ENCODE results near the gene FXR2.
A peak's percentile ranks its signal among the peaks of the same experiment; 100 is the strongest.
"Not testable (repeated sequence)": the region's sequence is repeated elsewhere in the genome, so short reads cannot be mapped to it uniquely, and the experiment has no call there.

Gene FXR2

DNA sequence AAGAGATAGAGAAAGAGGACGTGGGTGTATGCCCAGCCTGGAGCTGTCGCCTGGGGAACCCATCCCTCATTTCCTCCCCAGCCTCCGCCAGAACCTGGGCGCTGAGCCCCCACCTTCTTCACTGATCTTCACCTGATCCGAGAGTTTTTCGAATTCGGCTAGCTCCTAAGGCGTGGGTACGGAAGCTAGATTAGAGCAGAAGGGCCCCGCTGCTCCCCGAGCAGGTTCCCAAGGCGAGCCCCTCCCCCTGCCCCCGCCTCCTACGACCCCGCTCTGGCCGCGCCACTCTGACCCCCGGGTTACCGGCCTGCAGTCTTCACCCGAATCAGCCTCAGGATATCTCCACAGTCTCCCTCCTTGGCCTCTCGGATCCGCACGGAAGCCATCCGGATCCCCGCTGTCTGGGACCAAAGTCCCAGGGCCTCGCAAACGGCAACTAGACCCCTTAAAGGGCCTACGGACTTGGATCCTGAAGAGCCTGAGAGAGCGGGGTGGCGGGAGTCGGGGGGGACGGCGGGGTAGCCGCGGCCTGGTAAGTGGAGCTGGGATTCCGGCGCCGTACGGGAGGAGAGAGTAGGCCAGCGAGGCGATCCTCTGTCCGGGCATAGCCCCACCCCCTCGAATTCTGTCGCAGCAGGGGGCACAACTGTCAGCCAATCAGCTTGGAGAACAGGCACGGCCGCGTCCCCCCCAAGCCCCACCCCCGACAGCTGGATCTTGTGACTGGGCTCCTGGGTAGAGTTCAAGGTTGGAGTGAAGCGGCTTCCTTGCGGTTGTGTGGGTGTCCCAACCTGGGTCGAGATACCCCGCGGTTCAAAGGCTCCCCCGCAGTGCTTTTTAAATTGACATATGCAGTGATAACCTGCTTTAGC lies 12.8 kb upstream of the FXR2 start, which contains the start of gene SAT2:
SAT2 (minus strand) TSS at position 572 of the 872 bp plus-strand sequence; CDS start at position 386, 186 bp downstream.
- peak; percentile 95 for DNase-seq (ENCODE audit: low read depth)

DNA sequence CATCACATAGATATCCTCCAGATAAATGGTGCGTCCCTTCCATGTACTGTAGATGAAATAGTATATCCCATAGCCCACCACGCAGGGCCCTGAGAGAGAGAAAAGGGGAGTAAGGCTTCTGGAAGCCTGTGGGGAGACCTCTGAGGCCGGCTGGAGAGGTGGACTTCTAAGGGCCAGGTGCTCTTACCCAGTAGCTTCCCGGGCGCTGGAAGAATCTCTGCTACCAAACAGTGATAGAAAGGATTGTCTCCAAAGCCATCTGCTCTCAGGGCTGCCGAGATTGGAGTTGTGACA lies 12.2 kb upstream of the FXR2 start:
- DNase-seq (ENCODE audit: low read depth): no peak

DNA sequence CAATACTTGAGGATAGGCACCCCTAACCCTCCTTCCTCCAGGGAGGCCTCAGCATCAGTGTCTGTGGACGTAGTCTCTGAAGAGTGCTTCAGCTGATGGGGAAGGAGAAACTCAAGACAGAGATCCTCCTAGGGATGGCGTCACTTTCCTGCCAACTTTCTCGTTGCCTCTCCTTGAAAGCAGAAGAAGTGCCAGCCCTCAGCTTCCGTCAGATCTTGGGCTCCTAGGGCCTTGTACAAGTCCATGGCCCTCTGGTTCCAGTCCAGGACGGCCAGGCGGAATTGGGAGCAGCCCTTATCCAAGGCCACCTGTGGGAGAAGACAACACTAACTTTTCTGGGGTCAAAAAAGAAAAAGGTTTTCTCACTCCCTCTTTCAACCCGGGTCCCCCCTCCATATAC lies 11.6 kb upstream of the FXR2 start:
- DNase-seq (ENCODE audit: low read depth): no peak

DNA sequence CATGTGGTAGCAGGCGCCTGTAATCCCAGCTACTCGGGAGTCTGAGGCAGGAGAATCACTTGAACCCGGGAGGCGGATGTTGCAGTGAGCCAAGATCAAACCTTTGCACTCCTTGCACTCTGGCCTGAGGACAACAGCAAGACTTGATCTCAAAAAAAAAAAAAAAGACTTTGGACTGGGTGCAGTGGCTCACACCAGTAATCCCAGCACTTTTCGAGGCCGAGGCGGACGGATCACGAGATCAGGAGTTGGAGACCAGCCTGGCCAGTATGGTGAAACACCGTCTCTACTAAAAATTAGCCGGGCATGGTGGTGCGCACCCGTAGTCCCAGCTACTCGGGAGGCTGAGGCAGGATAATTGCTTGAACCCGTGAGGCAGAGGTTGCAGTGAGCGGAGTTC lies 11.1 kb upstream of the FXR2 start:
- not testable (repeated sequence) for DNase-seq (ENCODE audit: low read depth)

DNA sequence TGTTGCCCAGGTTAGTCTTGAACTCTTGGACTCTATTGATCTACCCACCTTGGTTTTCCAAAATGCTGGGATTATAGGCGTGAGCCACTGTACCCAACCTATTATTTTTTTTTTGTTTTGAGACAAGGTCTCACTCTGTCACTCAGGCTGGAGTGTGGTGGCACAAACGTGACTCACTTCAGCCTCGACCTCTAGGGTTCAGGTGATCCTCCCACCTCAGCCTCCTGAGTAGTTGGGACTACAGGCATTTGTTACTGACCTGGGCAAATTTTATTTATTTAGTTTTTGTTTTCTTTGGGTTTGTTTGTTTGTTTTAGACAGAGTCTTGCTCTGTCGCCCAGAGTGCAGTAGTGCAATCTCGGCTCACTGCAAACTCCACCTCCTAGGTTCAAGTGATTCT lies 9.0 kb upstream of the FXR2 start:
- no peak for DNase-seq (ENCODE audit: low read depth)

DNA sequence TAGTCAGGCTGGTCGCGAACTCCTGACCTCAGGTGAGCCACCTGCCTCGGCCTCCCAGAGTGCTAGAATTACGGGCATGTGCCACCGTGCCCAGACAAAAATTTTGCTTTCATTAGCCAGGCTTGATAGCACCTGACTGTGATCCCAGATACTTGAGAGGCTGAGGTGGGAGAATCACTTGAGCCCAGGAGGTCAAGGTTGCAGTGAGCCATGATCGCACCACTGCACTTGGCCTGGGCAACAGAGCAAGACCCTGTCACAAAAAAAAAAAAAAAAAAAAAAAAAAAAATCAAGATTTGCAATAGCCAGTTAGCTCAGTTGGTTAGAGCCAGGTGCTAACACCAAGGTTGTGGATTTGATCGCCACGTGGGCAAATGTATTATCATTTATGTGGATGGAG lies 6.1 kb upstream of the FXR2 start:
- no peak for DNase-seq (ENCODE audit: low read depth)

DNA sequence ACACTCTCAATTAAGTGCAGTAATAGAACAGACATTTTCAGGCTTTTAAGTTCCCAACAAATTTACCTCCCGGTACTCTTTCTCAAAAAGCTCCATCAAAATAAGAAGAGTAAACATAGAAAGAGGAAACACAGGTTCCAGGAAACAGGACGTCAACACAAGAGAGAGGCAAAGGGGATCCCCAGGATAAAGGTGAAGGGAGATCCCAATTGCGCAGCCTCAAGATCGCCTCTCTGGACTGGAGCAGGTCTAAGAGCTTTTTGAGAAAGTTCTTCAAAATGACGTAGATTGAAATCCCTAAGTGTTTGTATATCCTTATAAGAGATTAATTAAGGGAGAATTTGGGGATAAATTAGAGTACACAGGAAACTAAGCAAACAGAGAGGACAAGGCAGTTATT lies 3.9 kb upstream of the FXR2 start:
- no peak for DNase-seq (ENCODE audit: low read depth)

DNA sequence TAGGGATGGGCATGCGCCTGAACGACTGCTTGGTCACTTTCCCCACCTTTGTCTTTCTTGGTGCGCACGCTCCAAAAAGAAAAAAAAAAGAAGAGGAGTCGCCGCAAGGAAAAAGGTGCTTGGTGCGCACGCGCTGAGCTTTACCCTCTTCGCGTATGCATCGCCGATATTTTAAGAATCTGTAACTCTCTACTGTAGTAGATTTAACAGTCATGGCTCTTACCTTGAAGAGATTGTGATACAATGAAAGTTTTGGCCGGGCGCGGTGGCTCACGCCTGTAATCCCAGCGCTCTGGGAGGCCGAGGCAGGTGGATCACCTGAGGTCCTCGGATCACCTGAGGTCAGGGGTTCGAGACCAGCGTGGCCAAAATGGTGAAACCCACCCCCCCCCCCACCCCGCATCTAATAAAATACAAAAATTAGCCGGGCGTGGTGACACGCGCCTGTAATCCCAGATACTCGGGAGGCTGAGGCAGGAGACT lies 609 bp upstream of the FXR2 start:
- no peak for DNase-seq (ENCODE audit: low read depth)

DNA sequence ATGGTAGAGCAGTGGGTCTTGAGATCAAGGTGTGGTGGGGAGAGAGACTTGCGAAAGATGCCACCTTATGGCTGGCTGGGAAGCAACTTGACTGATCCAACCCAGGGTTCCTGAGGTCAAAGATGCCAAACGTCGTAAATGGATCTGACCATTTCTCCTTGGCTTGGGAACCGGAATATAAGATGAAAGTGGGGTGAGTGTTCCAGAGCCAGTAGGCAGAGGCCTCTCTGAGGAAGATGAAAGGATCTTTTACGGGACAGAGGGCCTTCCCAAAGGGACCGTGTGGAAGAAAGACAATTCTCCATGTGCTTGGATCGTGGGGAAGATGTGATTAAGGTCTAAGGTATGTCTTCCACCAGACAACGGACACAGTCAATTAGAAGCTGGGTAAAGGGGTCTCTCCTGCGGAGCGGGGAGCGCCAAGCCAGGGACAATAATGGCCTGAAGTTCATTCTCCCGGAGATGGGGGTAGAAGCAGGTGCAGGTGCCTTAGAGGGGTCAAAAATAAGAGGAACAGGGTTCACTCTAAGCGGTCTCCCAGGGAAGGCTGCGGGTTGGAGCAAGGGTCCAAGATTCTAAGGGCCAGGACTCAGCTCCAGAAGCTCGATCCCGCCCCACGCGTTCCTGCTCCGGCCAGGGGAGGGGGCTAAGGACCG lies 800 bp downstream of the FXR2 start:
- DNase-seq (ENCODE audit: low read depth): no peak

DNA sequence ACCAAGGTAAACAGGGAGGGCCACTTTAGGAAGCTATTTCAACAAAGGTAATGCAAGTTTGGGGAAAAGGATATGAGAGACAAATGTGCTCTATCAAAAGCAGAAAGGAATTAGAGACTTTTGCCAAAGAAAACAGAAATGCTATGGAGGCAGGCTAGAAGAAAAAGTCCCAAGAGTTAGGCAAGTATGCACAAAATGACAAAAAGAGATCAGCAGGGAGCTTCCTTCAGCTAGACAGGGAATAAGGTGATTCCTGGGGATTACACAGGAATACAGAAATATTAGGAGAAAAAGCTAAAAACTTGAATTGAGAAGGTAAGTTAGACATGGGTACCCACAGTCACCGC lies 2.4 kb downstream of the FXR2 start:
- peak; percentile 29 for DNase-seq (ENCODE audit: low read depth)

DNA sequence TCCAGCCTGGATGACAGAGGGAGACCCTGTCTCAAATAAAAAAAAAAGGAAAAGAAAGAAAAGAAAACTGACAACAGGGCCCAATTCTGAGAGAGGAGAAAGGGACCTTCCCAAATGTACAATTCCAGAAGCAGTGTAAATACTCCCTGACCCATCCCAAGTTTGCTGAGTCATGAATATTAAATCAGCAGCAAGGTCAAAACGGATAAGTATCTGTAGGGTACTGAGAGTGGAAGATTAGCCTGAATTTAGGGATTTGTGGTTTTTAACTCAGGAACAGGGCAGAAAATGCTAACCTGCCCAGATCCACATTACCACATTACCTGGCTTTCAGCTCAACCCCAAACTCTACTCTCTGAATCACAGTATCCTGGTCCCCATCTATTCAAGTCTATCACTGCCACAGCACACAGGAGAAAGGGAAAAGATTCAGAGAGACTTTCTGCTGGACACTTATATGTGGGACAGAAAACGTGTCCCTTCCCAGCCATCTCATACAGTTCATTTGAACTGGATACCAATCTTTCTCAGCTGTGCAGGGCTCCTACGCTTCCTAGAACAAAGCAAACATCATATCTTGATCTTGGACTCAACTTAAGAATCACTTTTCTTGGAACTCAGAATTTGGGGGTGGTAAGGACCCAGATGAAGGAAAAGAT lies 2.9 kb downstream of the FXR2 start:
- DNase-seq (ENCODE audit: low read depth): no peak

DNA sequence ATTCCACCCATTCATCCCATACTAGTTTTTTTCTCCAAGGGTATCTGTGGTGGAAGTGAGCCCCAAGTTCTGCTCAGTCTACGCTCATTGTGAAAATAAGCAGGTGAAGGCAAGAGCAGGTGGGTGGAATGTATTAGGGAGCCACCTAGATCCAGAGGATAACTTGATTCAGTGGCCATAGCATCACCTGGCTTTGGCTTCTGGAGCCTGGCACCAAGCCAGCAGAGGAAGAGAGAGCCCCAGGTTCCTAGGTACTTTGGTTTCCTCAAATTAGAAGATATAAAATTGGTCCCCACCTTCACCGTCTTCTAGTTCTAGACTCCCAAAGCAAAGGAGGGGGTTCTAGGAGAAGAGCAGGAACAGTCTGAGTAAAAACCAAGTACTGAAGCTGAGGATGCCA lies 4.1 kb downstream of the FXR2 start:
- no peak for DNase-seq (ENCODE audit: low read depth)

DNA sequence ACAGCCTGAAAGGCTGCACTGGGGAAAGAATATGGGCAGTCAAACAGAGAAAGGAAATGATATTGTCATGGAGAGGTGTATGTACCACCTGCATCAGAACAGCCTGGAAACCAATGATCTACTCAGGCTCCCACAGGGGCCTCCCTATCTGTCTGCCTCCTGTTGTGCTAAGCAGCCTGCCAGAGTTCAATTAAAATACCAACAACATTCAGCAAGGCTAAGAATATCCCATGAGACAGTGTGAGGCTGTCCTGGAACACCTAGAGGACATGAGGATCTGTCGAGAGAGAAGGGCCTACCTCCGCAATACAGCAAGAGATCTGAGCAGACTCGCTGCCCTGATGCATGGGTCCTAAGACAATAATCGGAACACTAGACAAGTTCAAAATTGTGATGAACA lies 8.4 kb downstream of the FXR2 start:
- DNase-seq (ENCODE audit: low read depth): no peak

DNA sequence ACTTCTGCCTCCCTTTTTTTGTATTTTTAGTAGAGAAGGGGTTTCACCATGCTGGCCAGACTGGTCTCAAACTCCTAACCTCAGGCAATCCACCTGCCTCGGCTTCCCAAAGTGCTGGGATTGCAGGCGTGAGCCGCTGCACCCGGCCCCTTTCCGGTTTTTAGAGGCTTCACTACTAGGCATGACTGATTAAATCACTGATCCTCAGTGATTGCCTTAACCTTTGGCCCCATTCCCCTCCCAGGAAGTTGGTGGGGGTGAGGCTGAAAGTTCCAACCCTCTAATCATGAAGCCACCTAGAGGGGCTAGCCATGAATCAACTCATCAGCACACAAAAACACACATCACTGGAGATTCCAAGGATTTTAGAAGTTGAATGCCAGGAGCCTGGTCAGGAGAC lies 17.1 kb downstream of the FXR2 start:
- not testable (repeated sequence) for DNase-seq (ENCODE audit: low read depth)

DNA sequence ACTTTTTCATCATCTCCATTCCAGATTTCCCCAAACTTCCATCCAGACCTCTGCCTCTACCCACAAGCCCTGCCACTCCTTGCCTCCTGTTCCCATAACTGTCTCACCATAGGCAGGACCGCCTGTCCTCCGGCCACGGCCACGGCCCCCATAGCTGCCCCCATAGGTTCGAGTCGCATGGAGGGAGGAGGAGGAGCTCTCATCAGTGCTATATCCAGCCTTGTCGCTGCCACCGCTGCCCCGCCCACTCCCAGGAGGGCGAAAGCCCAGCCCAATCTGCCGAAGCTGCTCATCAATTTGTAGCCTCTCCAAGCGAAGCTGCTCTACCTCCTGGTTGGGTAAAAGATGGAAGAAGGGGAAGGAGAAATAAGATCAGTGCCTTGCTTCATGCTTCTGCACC lies 21.4 kb downstream of the FXR2 start:
- no peak for DNase-seq (ENCODE audit: low read depth)

DNA sequence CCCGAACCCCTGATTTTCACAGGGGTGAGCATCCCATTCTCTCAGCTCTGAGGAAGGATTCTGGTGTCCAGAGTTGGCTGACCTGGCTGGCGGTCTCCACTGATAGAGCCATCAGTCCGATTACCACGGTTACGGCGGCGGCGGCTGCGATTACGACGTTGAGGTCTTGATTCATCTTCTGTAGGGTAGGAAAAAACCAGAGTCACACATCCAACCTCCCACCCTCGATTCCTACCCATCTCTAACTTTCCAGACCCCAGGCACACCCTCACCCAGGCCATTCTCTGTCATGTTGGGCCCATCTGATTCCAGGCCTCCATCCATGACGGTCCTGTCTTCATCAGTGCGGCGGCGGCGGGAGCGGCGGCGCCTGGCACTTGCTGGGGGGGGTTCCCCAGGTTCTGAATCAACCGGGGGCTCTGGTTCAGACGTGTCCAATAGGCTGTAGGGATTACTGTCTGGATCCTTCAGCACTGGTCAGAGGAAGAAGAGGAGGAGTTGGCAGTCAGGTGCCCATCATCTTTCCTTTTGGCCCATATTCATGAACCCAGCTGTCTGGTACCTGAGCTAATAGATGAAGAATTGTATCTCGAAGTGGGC lies 22.2 kb downstream of the FXR2 start:
- DNase-seq (ENCODE audit: low read depth): no peak

DNA sequence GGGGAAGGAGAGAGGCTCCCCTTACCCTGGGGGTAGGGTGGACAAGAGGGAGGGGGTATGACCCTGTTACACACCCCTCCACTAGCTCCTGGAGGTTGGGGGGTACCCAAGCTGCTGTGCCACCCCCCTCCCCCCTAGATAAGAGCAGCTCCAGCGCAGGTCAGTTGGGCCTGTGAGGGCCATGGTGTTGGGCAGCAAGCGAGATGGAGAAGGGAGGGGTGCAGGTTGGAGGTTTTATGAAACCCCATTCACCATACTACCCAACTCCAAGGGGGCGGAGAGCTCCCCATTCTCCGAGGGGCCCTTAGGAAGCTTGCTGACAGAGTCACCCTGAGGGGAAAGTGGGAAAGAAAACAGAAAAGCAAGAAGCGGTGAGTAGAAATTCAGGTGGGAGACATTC lies 23.1 kb downstream of the FXR2 start:
- no peak for DNase-seq (ENCODE audit: low read depth)

DNA sequence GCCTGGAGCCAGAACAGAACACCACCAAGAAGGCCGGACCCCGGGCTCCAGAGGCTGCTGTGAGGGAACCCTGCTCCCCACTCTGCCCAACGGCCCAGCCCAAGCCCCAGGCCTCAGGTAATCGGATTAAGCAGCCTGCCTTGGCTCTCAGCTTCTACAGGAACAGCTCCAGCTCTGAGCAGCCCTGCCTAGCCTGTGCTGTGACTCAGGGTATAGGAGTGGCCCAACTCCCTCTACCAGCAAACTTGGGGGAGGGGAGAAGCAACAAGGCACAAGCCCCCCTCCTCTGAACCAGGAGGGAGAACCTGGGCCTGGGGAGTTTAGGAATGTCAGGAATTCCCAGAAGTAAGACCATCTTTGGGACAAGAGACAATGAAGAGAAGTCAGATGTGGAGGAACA lies 24.0 kb downstream of the FXR2 start:
- DNase-seq (ENCODE audit: low read depth): no peak

DNA sequence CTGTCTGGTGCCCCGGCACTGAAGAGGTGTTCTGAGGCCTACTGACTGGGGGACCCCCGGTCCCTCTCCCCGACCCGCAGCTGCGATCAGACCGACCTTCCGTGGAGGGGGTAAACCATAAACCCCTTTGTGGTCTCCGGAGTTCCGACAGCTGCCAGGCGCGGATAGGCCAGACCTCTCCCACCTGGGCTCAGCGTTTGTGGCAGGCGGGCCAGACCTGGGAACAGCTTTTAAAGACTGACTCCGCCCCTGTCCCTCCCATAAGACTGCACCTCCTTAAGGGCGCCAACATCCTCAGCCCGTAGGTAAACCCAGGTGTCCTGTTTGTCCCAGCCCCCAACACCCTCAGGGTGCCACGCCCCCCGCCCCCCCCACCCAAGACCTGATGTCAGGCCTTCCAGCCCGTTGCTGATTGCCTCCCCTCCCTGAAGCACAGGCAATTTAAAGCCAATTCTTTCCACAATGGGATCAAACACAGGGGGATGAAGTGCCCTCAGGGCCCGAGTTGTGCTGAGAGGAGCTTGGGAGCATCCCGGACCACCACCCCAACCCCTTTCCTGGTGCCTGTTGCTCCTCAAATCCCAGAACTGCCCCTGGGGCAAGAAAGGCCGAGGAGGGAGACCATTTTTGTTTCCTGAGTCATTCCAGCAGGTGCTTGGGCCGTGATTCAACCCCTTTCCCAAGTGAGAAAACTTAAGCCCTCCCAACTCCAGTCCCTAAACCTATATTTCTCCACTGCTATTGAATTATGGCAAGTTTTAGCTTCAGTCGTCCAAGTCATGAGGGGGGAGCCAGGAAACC lies 24.6 kb downstream of the FXR2 start, which contains the start of gene SOX15:
SOX15 (minus strand) TSS at position 204 of the 801 bp plus-strand sequence. CDS start 418 bp downstream, outside the sequence.
- no peak for DNase-seq (ENCODE audit: low read depth)

DNA sequence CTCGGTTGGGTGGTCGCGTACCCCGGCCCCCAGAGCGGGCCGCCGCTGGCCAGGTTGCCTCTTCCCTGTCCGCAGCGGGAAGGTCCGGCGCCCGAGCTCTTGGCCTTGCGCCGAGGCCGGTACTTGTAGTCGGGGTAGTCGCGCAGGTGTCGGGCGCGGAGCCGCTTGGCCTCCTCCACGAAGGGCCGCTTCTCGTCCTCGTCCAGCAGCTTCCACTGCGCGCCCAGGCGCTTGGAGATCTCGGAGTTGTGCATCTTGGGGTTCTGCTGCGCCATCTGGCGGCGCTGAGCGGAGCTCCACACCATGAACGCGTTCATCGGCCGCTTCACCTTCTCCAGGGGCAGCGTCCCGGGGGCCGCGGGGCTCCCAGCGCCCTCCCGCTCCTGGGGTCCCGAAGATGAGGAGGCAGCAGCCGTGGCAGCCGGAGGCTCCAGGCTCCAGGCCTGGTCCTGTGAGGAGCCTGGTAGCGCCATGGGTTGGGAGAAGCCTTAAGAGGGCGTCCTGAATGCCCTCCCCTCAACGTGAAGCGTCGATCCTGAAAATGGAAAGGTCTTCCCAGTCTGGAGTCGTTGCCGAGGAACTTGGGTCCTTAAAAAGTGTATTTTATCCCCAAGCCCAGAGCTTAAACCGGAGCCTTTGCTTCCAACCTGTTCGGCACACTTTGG lies 25.4 kb downstream of the FXR2 start:
- peak; percentile 84 for DNase-seq (ENCODE audit: low read depth)

DNA sequence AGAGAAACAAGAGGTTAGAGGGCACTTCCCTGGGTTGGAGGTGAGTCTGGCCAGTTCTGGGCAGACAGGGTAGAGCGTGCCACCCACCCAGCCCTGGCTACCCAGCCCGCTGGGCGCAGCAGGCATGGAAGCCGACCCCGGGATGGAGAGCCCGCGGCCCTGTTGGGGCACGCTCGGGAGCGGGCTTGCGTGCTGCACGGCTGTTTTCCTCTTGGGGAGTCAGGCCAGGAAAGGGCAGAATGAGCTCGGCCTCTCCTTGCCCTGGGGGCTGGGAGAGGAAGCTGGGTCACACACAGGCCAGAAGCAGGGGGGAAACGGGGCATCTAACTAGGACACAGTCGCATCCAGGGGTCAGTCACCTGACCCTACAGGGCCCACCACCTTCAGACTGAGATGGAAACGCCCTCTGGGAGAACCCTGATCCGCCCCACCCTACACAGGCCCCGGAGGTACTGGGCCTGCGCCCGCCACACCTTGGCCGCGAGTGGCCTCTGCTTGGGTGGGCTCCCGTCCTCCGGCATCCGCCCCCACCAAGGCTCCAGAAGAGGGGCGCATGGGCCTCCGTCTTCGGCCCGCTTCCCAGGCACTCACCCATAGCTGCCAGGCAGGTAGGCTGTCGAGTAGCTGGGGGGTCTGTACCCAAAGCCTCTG lies 26.0 kb downstream of the FXR2 start:
- DNase-seq (ENCODE audit: low read depth): no peak

All from fibroblast of gingiva (primary cell).